Stomach (tissue), 9 donors: ENCODE data around the gene GPR15LG. TPM values are rescaled to one million over a fixed set of nuclear protein-coding genes. Genes with fewer than 3 reads are reported as not detected.

Source experiments
- DNase-seq, 2 donors: peaks; one replicate each; pipeline versions ENCODE4 v3.0.0 to v3.0.0-alpha.2; 2013 to 2019
- H3K27ac ChIP-seq, 5 donors: fragments of 200-600 bp in 4 of 5; sonication (generic) in 4 of 5; one replicate each; pipeline ENCODE4 v1.5.1; 2013 to 2019; ENCODE audit warnings: mild to moderate bottlenecking in 1 of 5, moderate library complexity in 1 of 5
- H3K27me3 ChIP-seq, 3 donors: fragments of 200-600 bp; sonication (generic); one replicate each; pipeline ENCODE4 v1.5.1; 2017 to 2019; ENCODE audit warnings: mixed run types in 1 of 3
- H3K36me3 ChIP-seq, 4 donors: fragments of 200-600 bp; sonication (generic); 1 replicate in 3 of 4; 2 replicates in 1 of 4; pipeline ENCODE4 v1.5.1; 2016 to 2019
- H3K4me1 ChIP-seq, 4 donors: fragments of 200-600 bp; sonication (generic); one replicate each; pipeline ENCODE4 v1.5.1; 2016 to 2019
- H3K4me3 ChIP-seq, 4 donors: fragments of 200-600 bp; sonication (generic) in 3 of 4; one replicate each; pipeline ENCODE4 v1.5.1; 2016 to 2019; ENCODE audit warnings: mild to moderate bottlenecking in 1 of 4
- H3K9me3 ChIP-seq, 4 donors: fragments of 200-600 bp; sonication (generic); one replicate each; pipeline ENCODE4 v1.5.1; 2016 to 2019
- EP300 ChIP-seq: sonication (generic); formaldehyde crosslinking; IDR thresholded peaks from one replicate; pipeline ENCODE4 v1.6.1; 2017; ENCODE audit warnings: antibody characterized with exemption
- POLR2A ChIP-seq, 4 donors: fragments of 450-650 bp; IDR thresholded peaks; one replicate each; pipeline ENCODE4 v1.6.1; 2016; ENCODE audit warnings: antibody characterized with exemption in 4 of 4, control low read depth in 2 of 4, mild to moderate bottlenecking in 1 of 4, moderate library complexity in 1 of 4
- POLR2AphosphoS5 ChIP-seq, 3 donors: sonication (generic); formaldehyde crosslinking; IDR thresholded peaks; one replicate each; pipeline ENCODE4 v1.6.1; 2016; ENCODE audit warnings: antibody characterized with exemption in 3 of 3
- WGBS, 5 donors: extraction: QIAGEN DNeasy Blood & Tissue Kit in 3 of 5; methylation state at CpG; one replicate each; pipeline versions ENCODE4 v1.1.5 to v1.1.7; 2013 to 2018; 5-methylcytosine and 5-hydroxymethylcytosine counted together
- intact Hi-C: fragments of 100-400 bp; cut with DNase I; formaldehyde crosslinking; loops from one replicate; pipeline ENCODE4 v1.15.1; 2023; ENCODE audit warnings: low total_unique reads
- polyA plus RNA-seq, 3 donors: library from polyadenylated mRNA; stranded (reverse); fragments of 200-250 nt; gene quantifications; one replicate each; pipeline ENCODE4 v1.2.3, GENCODE V29; 2013
- total RNA-seq, 5 donors: library from RNA; depleted of rRNA; stranded (reverse); fragments of >200 nt; gene quantifications; one replicate each; pipeline versions ENCODE4 v1.1.0 to v1.2.3, GENCODE V29; 2014 to 2016
- TF ChIP-seq, protein P1 (sequence below), 7 experiments: fragments of 450-650 bp in 4 of 7; fragments of 200-600 bp in 3 of 7; sonication (generic) in 3 of 7; IDR thresholded peaks; one replicate each; pipeline ENCODE4 v1.5.1; 2016 to 2019; ENCODE audit warnings: antibody characterized with exemption in 7 of 7, control low read depth in 2 of 7, mild to moderate bottlenecking in 1 of 7
- donor health status: healthy with polysubstance abuse.
- donor health status: Bipolar disorder and iron deficiency.
- donor health status: healthy.

GPR15LG gene
- total and polyA plus RNA-seq, 8 donors: 0.92 to 82.4 (median 7.5) TPM; not detected in 5

GRCh38 chr10:84196083-84196482 is 22.5 kb downstream of the GPR15LG start:
- Histone ChIP-seq H3K4me3 (no peak overlapping the region), H3K4me1 (peaks cover 9 to 33% (median 17%) of the 10 kb centered on the region in 4 donors), H3K9me3 (no peaks in the 10 kb centered on the region), H3K27me3 (peaks cover 0 to 68% (median 38%) of the 10 kb centered on the region in 3 donors), H3K27ac (no peak overlapping the region), H3K36me3 (no peaks in the 10 kb centered on the region)
- intact Hi-C loops: no loop called here
- DNase-seq: no peak
- TF ChIP-seq POLR2A (IDR thresholded peaks at IDR 0.05) (no peak), POLR2AphosphoS5 (IDR thresholded peaks at IDR 0.05) (no peak), EP300 (no peak)
- TF ChIP-seq, protein P1, sequence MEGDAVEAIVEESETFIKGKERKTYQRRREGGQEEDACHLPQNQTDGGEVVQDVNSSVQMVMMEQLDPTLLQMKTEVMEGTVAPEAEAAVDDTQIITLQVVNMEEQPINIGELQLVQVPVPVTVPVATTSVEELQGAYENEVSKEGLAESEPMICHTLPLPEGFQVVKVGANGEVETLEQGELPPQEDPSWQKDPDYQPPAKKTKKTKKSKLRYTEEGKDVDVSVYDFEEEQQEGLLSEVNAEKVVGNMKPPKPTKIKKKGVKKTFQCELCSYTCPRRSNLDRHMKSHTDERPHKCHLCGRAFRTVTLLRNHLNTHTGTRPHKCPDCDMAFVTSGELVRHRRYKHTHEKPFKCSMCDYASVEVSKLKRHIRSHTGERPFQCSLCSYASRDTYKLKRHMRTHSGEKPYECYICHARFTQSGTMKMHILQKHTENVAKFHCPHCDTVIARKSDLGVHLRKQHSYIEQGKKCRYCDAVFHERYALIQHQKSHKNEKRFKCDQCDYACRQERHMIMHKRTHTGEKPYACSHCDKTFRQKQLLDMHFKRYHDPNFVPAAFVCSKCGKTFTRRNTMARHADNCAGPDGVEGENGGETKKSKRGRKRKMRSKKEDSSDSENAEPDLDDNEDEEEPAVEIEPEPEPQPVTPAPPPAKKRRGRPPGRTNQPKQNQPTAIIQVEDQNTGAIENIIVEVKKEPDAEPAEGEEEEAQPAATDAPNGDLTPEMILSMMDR (IDR thresholded peaks at IDR 0.05): no peak
- WGBS, 5 donors: 10 to 25% (median 15%) methylated on average over 4 of the region's 4 CpGs

GRCh38 chr10:84196941-84197340 is 23.3 kb downstream of the GPR15LG start:
- 49 to 77% (median 66%) methylated on average over 5 of the region's 5 CpGs for WGBS, 5 donors
- Histone ChIP-seq H3K4me3 (no peak overlapping the region), H3K27ac (no peak overlapping the region), H3K4me1 (peaks cover 9 to 33% (median 17%) of the 10 kb centered on the region in 4 donors), H3K27me3 (peaks cover 0 to 65% (median 38%) of the 10 kb centered on the region in 3 donors), H3K36me3 (no peaks in the 10 kb centered on the region), H3K9me3 (no peaks in the 10 kb centered on the region)
- intact Hi-C loops: no loop called here
- TF ChIP-seq EP300 (no peak), POLR2AphosphoS5 (IDR thresholded peaks at IDR 0.05) (no peak), POLR2A (IDR thresholded peaks at IDR 0.05) (no peak)
- TF ChIP-seq, protein P1 (IDR thresholded peaks at IDR 0.05): no peak
- no peak for DNase-seq

DNA sequence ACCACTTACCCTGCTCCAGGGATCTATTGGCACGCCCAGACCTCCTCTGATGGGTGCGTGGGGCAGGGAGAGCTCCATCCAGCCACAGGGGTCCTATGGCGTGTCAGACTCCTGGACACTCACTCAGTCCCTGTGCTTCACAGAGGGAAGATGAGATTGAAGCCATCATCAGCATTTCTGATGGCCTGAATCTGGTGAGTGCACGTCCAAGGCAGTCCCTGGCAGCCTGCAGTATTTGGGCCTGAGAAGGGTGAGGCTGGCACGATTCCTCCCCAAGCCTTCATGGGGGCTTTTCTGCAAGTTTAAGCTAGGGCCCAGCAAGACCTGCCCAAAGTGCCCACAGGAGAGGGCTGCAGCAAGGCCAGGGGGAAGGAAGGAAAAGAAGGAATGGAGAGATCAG is 24.0 kb downstream of the GPR15LG start:
- intact Hi-C loops: no loop called here
- 73 to 82% (median 79%) methylated on average over 5 of the region's 5 CpGs for WGBS, 5 donors
- TF ChIP-seq POLR2AphosphoS5 (IDR thresholded peaks at IDR 0.05) (no peak), EP300 (no peak)
- TF ChIP-seq, protein P1 (IDR thresholded peaks at IDR 0.05): no peak
- Histone ChIP-seq H3K27me3 (peaks cover 0 to 60% (median 38%) of the 10 kb centered on the region in 3 donors), H3K36me3 (no peaks in the 10 kb centered on the region), H3K9me3 (no peaks in the 10 kb centered on the region), H3K4me3 (no peak overlapping the region), H3K27ac (no peak overlapping the region), H3K4me1 (peaks cover 9 to 33% (median 17%) of the 10 kb centered on the region in 4 donors)
- no peak for DNase-seq

DNA sequence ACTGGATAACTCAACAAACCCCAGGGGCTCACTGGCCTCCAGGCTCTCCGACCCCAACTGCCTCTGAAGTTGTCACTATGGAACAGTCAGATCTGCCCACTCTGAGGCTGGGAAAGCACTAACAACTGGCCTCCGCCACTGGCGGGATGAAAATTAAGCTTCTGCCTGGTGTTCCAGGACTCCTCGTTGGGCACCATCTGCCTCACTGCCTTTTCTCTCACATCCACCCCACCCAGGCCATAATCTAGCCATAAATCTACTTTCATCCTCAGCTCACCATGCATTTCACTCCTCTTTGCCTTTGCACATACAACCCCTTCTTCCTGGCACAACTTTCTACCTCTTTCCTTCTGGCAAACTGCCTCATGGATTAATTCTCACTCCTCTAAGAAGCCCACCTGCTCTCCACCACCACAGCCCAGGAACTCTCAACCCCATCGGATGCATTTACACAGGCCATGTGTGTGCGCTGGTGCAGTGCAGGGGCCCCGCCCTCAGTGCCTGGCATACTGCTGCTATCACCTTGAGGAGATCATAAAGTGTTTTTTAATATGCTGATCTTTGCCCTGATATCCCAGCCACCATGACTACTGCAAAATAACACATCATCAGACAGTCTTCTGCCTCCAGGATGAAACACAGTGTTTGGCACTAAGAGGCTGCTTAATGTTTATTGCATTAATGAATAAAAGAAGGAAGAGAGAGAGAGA is 24.8 kb downstream of the GPR15LG start:
- no peaks in the 10 kb centered on the region for H3K36me3 ChIP-seq
- H3K27me3 ChIP-seq: peaks cover 0 to 54% (median 36%) of the 10 kb centered on the region in 3 donors
- 76 to 89% (median 77%) methylated on average over 7 of the region's 7 CpGs for WGBS, 5 donors
- intact Hi-C loops: no loop called here
- no peak overlapping the region for H3K4me3 ChIP-seq
- no peak overlapping the region for H3K27ac ChIP-seq
- no peaks in the 10 kb centered on the region for H3K9me3 ChIP-seq
- TF ChIP-seq POLR2A (IDR thresholded peaks at IDR 0.05) (no peak), EP300 (no peak), POLR2AphosphoS5 (IDR thresholded peaks at IDR 0.05) (no peak)
- TF ChIP-seq, protein P1 (IDR thresholded peaks at IDR 0.05): no peak
- H3K4me1 ChIP-seq: peaks cover 9 to 33% (median 17%) of the 10 kb centered on the region in 4 donors
- DNase-seq: no peak
